T-cell (primary cell): Measurements from ENCODE around the gene OVOL2. TPM values are rescaled to one million over a fixed set of nuclear protein-coding genes. Genes with fewer than 3 reads are reported as not detected.

Experiments
- ATAC-seq, 4 experiments: fragments of 200-7000 bp in 3 of 4; fragments of 150-1000 bp in 1 of 4; cut with Tn5 transposase; replicated peaks in 1 of 4; 1 replicate in 3 of 4; 2 replicates in 1 of 4; pipeline ENCODE4 v1.10.0; 2021; ENCODE audit warnings: moderate library complexity in 3 of 4, mild to moderate bottlenecking in 2 of 4, moderate number of reproducible peaks in 1 of 4
- CTCF ChIA-PET, 2 donors: fragments of 300-600 bp; sonication (Branson Sonifier 250); formaldehyde crosslinking; loops; one replicate each; lab custom pipeline; 2022; ENCODE audit warnings: antibody characterized with exemption in 2 of 2; lab: Charles Lee
- POLR2A ChIA-PET, 2 donors: fragments of 300-600 bp; sonication (Branson Sonifier 250); formaldehyde crosslinking; loops; one replicate each; lab custom pipeline; 2022; ENCODE audit warnings: antibody characterized with exemption in 2 of 2; lab: Charles Lee
- DNase-seq, 35 experiments: peaks; one replicate each; pipeline versions ENCODE4 v3.0.0 to v3.0.0-alpha.2; 2013 to 2023
- H3K27ac ChIP-seq: one replicate; pipeline ENCODE4 v1.5.1; 2013; ENCODE audit warnings: low read length
- H3K27me3 ChIP-seq, 2 experiments: replicated peaks in 1 of 2; 1 replicate in 1 of 2; 2 replicates in 1 of 2; pipeline versions ENCODE4 v1.6.1 to v1.7.0; 2013; ENCODE audit warnings: low read length in 1 of 2, mixed read lengths in 1 of 2; ENCODE audit not compliant: control insufficient read depth in 2 of 2, insufficient read depth in 2 of 2; ENCODE audit errors: extremely low read depth in 1 of 2
- H3K36me3 ChIP-seq, 2 donors: 1 replicate in 1 of 2; 2 replicates in 1 of 2; pipeline versions ENCODE4 v1.6.1 to v1.7.0; 2013; ENCODE audit warnings: low read length in 1 of 2; ENCODE audit not compliant: control insufficient read depth in 2 of 2, insufficient read depth in 1 of 2; ENCODE audit errors: extremely low read depth in 1 of 2
- H3K4me1 ChIP-seq, 2 experiments: 1 replicate in 1 of 2; 2 replicates in 1 of 2; pipeline versions ENCODE4 v1.6.1 to v1.7.0; 2013; ENCODE audit warnings: low read length in 2 of 2, mixed read lengths in 1 of 2; ENCODE audit not compliant: insufficient read depth in 2 of 2, control insufficient read depth in 1 of 2; ENCODE audit errors: extremely low read depth in 1 of 2
- H3K4me3 ChIP-seq, 2 donors: 1 replicate in 1 of 2; 2 replicates in 1 of 2; pipeline versions ENCODE4 v1.5.1 to v1.7.0; 2013; ENCODE audit warnings: mild to moderate bottlenecking in 2 of 2, low read length in 1 of 2, moderate library complexity in 1 of 2; ENCODE audit not compliant: control insufficient read depth in 1 of 2; ENCODE audit errors: extremely low read depth in 1 of 2
- H3K9me3 ChIP-seq: 2 replicates; pipeline ENCODE4 v1.7.0; 2013
- H3K27ac Mint-ChIP-seq, 2 donors: one replicate each; pipeline ENCODE4 v1.8.0; 2020 to 2021; ENCODE audit warnings: mild to moderate bottlenecking in 2 of 2, mixed read lengths in 2 of 2
- H3K27me3 Mint-ChIP-seq, 2 donors: one replicate each; pipeline ENCODE4 v1.8.0; 2021 to 2022; ENCODE audit warnings: mixed read lengths in 2 of 2
- H3K36me3 Mint-ChIP-seq: one replicate; pipeline ENCODE4 v1.8.0; 2021; ENCODE audit warnings: mixed read lengths
- H3K4me1 Mint-ChIP-seq, 3 donors: one replicate each; pipeline ENCODE4 v1.8.0; 2020 to 2022; ENCODE audit warnings: mixed read lengths in 3 of 3, mild to moderate bottlenecking in 1 of 3
- H3K4me3 Mint-ChIP-seq, 3 donors: one replicate each; pipeline ENCODE4 v1.8.0; 2020 to 2022; ENCODE audit warnings: mild to moderate bottlenecking in 3 of 3, mixed read lengths in 3 of 3, moderate library complexity in 3 of 3
- H3K9me3 Mint-ChIP-seq, 3 donors: one replicate each; pipeline ENCODE4 v1.8.0; 2020 to 2022; ENCODE audit warnings: mixed read lengths in 3 of 3
- WGBS: methylation state at CpG from one replicate; pipeline ENCODE4 v1.1.5; 2013; ENCODE audit warnings: missing lambda C conversion rate; ENCODE audit not compliant: insufficient coverage; 5-methylcytosine and 5-hydroxymethylcytosine counted together
- total RNA-seq, 35 experiments: library from RNA in 6 of 35; stranded (reverse) in 6 of 35; fragments of 120-200 nt in 1 of 35; gene quantifications; one replicate each; pipeline versions ENCODE4 v1.2.1 to v1.2.4 and lab custom pipeline; 2013 to 2026

The OVOL2 gene
- total RNA-seq, 5 donors from 2014 or later (not counting 1 experiment from before 2014, with no cell fraction given) = not detected

- Histone ChIP-seq H3K27me3 (peaks cover 15 to 32% of the 10 kb centered on the region in 2 experiments), H3K36me3 (no peaks in the 10 kb centered on the region), H3K9me3 (no peaks in the 10 kb centered on the region), H3K4me1 (no peaks in the 10 kb centered on the region), H3K27ac (no peak overlapping the region), H3K4me3 (no peak overlapping the region)
- Mint-ChIP-seq H3K27ac (no peak overlapping the region), H3K27me3 (peaks cover 29 to 44% of the 10 kb centered on the region in 2 donors), H3K36me3 (no peaks in the 10 kb centered on the region), H3K4me1 (peaks cover 0 to 2% (median 0%) of the 10 kb centered on the region in 3 donors), H3K9me3 (no peaks in the 10 kb centered on the region), H3K4me3 (no peak overlapping the region)
- WGBS = no CpG with 5 or more reads among the region's 1 CpG
- ATAC-seq (no peak), DNase-seq (no peak)
- ChIA-PET CTCF (no interaction called here), POLR2A (no interaction called here)
Measured at GRCh38 chr20:18050628-18051027, 7.1 kb downstream of the OVOL2 start.

GRCh38 chr20:18048176-18048575 lies 9.5 kb downstream of the OVOL2 start:
- H3K9me3 ChIP-seq = no peaks in the 10 kb centered on the region
- Mint-ChIP-seq H3K36me3 (no peaks in the 10 kb centered on the region), H3K9me3 (peaks cover 0 to 4% (median 3%) of the 10 kb centered on the region in 3 donors), H3K4me3 (no peak overlapping the region), H3K4me1 (no peaks in the 10 kb centered on the region), H3K27me3 (peaks cover 26 to 36% of the 10 kb centered on the region in 2 donors), H3K27ac (no peak overlapping the region)
- no peaks in the 10 kb centered on the region for H3K36me3 ChIP-seq
- no peak overlapping the region for H3K4me3 ChIP-seq
- no peak overlapping the region for H3K27ac ChIP-seq
- no CpG with 5 or more reads among the region's 5 CpGs for WGBS
- DNase-seq (no peak), ATAC-seq (no peak)
- CTCF ChIA-PET = interaction anchor here in 1 of 2 donors (0.6 kb wide), 1 partner anchor 365 kb away, joined by 3 read pairs; no protein-coding TSS in a partner anchor
- no peaks in the 10 kb centered on the region for H3K4me1 ChIP-seq
- POLR2A ChIA-PET = no interaction called here
- H3K27me3 ChIP-seq = peaks cover 2 to 26% of the 10 kb centered on the region in 2 experiments

- WGBS = 93% methylated on average over 3 of the region's 4 CpGs
- Histone ChIP-seq H3K4me1 (no peaks in the 10 kb centered on the region), H3K4me3 (no peak overlapping the region), H3K27me3 (peaks cover 2 to 22% of the 10 kb centered on the region in 2 experiments), H3K36me3 (no peaks in the 10 kb centered on the region), H3K9me3 (no peaks in the 10 kb centered on the region), H3K27ac (no peak overlapping the region)
- no peak overlapping the region for H3K27ac Mint-ChIP-seq
- no peak for ATAC-seq
- no peak for DNase-seq
- H3K4me1 Mint-ChIP-seq = no peaks in the 10 kb centered on the region
- no peak overlapping the region for H3K4me3 Mint-ChIP-seq
- POLR2A ChIA-PET = no interaction called here
- peaks cover 14 to 28% of the 10 kb centered on the region in 2 donors for H3K27me3 Mint-ChIP-seq
- CTCF ChIA-PET = no interaction called here
- no peaks in the 10 kb centered on the region for H3K36me3 Mint-ChIP-seq
- peaks cover 0 to 5% (median 4%) of the 10 kb centered on the region in 3 donors for H3K9me3 Mint-ChIP-seq
Measured at GRCh38 chr20:18046535-18046934, 11.2 kb downstream of the OVOL2 start.

GRCh38 chr20:18042229-18042628 lies 15.5 kb downstream of the OVOL2 start:
- 85% methylated on average over 4 of the region's 9 CpGs for WGBS
- H3K36me3 Mint-ChIP-seq = no peaks in the 10 kb centered on the region

GRCh38 chr20:18041462-18041861 lies 16.3 kb downstream of the OVOL2 start:
- DNase-seq (no peak), ATAC-seq (no peak)
- Mint-ChIP-seq H3K4me1 (no peaks in the 10 kb centered on the region), H3K4me3 (no peak overlapping the region), H3K36me3 (no peaks in the 10 kb centered on the region), H3K27me3 (peaks cover 23 to 46% of the 10 kb centered on the region in 2 donors), H3K9me3 (peaks cover 0 to 5% (median 4%) of the 10 kb centered on the region in 3 donors), H3K27ac (no peak overlapping the region)
- Histone ChIP-seq H3K27me3 (peaks cover 0 to 38% of the 10 kb centered on the region in 2 experiments), H3K4me1 (no peaks in the 10 kb centered on the region), H3K9me3 (no peaks in the 10 kb centered on the region), H3K36me3 (no peaks in the 10 kb centered on the region), H3K4me3 (no peak overlapping the region), H3K27ac (no peak overlapping the region)
- POLR2A ChIA-PET = no interaction called here
- CTCF ChIA-PET = no interaction called here
- WGBS = 80% methylated on average over 11 of the region's 15 CpGs

More at GRCh38 chr20:18042229-18042628, 15.5 kb downstream of the OVOL2 start:
- H3K4me3 Mint-ChIP-seq = no peak overlapping the region
- Histone ChIP-seq H3K4me1 (no peaks in the 10 kb centered on the region), H3K36me3 (no peaks in the 10 kb centered on the region), H3K4me3 (no peak overlapping the region), H3K27ac (no peak overlapping the region), H3K9me3 (no peaks in the 10 kb centered on the region), H3K27me3 (peaks cover 0 to 35% of the 10 kb centered on the region in 2 experiments)
- H3K27me3 Mint-ChIP-seq = peaks cover 23 to 49% of the 10 kb centered on the region in 2 donors
- DNase-seq (no peak), ATAC-seq (no peak)
- no peaks in the 10 kb centered on the region for H3K4me1 Mint-ChIP-seq
- H3K27ac Mint-ChIP-seq = no peak overlapping the region
- H3K9me3 Mint-ChIP-seq = peaks cover 0 to 5% (median 4%) of the 10 kb centered on the region in 3 donors
- ChIA-PET CTCF (no interaction called here), POLR2A (no interaction called here)

GRCh38 chr20:18039063-18039462 lies 18.7 kb downstream of the OVOL2 start:
- H3K27ac ChIP-seq = no peak overlapping the region
- H3K36me3 ChIP-seq = no peaks in the 10 kb centered on the region
- Mint-ChIP-seq H3K4me3 (no peak overlapping the region), H3K4me1 (no peaks in the 10 kb centered on the region), H3K27ac (no peak overlapping the region), H3K36me3 (no peaks in the 10 kb centered on the region), H3K27me3 (peaks cover 16 to 44% of the 10 kb centered on the region in 2 donors), H3K9me3 (peaks cover 0 to 4% (median 4%) of the 10 kb centered on the region in 3 donors)
- ChIA-PET CTCF (interaction anchor here in 1 of 2 donors (0.5 kb wide), 1 partner anchor 23 kb away, joined by 4 read pairs; no protein-coding TSS in a partner anchor), POLR2A (interaction anchor here in 1 of 2 donors (0.7 kb wide), 1 partner anchor 473 kb away, joined by 3 read pairs; no protein-coding TSS in a partner anchor)
- no peak for ATAC-seq
- H3K27me3 ChIP-seq = peaks cover 0 to 38% of the 10 kb centered on the region in 2 experiments
- no peak overlapping the region for H3K4me3 ChIP-seq
- H3K9me3 ChIP-seq = no peaks in the 10 kb centered on the region
- DNase-seq = no peak
- WGBS = 64% methylated on average over 2 of the region's 5 CpGs
- H3K4me1 ChIP-seq = no peaks in the 10 kb centered on the region
